ENCODE measurements around the gene PCDHGC5.

- TF ChIP-seq CTCF (IDR thresholded peaks at IDR 0.05; ENCODE audit: control extremely low read depth in 1 of 3, insufficient read depth in 1 of 3, low read depth in 1 of 3, low read length in 3 of 3) (no peak), EZH2 (IDR thresholded peaks at IDR 0.05; ENCODE audit: low read depth, low read length, severe bottlenecking) (no peak), RAD21 (IDR thresholded peaks at IDR 0.05 in 1 of 2, conservative IDR thresholded peaks at IDR 0.05 in 1 of 2; ENCODE audit: low read depth in 2 of 2, low read length in 2 of 2) (no peak), TBP (IDR thresholded peaks at IDR 0.05; ENCODE audit: low read depth, low read length) (no peak), RNF2 (IDR thresholded peaks at IDR 0.05; ENCODE audit: borderline replicate concordance, low read depth, low read length, missing control alignments, poor library complexity, severe bottlenecking) (no peak), POLR2AphosphoS5 (IDR thresholded peaks at IDR 0.05; ENCODE audit: low read depth, low read length) (no peak), RFX5 (IDR thresholded peaks at IDR 0.05; ENCODE audit: borderline replicate concordance, low read depth, low read length) (no peak), POLR2A (IDR thresholded peaks at IDR 0.05; ENCODE audit: control extremely low read depth in 1 of 2, low read depth in 2 of 2, low read length in 2 of 2) (no peak), EP300 (IDR thresholded peaks at IDR 0.05; ENCODE audit: borderline replicate concordance in 1 of 2, low read depth in 2 of 2, low read length in 2 of 2) (no peak), TCF12 (IDR thresholded peaks at IDR 0.05; ENCODE audit: low read depth, low read length) (no peak), FOSL1 (IDR thresholded peaks at IDR 0.05; ENCODE audit: insufficient read depth, low read depth, low read length) (no peak)
Measured at GRCh38 chr5:141534492-141535213, 45.8 kb downstream of the PCDHGC5 start.

Data from H1 (cell line).